GM18526 (cell line): ENCODE results near the gene ACAP2.

ENCODE experiments used
- POLR2A ChIP-seq: IDR thresholded peaks from 3 replicates; pipeline ENCODE4 v1.6.1; 2011; ENCODE audit not compliant: insufficient read length; ENCODE audit errors: extremely low read depth

The ACAP2 gene

DNA sequence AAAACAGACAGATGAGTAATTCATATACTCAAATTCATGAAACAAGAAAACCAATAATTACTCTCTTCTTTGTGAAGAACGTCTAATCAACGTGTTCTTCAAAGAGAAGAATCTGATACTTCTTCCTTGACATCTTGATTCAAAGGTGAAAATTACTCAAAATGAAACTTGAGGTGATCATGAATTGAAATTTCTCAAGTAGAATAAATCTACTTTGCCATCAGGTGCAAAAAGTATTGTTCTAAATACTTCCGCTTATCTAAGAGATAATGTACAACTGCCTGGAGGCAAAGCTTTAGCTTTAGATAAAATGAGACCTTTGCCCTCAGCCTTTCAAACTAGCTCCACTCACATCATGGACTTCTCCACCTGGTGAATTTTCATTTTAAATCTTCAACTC is 158.0 kb downstream of the ACAP2 start:
- no peak for TF ChIP-seq POLR2A

DNA sequence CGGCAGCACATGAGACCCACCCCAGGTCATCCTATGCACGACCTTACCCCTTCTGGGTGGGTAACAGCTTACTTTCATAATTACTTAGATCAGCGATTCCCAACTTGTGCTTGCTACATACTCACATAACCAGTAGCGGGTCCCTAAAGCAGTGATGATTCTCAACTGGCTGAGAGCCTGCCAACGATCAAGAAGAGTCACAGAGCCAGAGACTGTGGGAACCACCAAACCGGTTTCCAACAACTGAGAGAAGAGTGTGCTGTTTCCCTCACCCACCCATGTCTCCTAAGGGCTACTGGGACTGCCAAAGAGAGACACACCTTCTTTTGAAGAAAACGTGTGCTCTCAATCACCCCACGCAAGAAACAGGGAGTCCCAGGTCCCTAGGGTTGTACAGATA is 159.9 kb downstream of the ACAP2 start:
- TF ChIP-seq POLR2A: no peak

DNA sequence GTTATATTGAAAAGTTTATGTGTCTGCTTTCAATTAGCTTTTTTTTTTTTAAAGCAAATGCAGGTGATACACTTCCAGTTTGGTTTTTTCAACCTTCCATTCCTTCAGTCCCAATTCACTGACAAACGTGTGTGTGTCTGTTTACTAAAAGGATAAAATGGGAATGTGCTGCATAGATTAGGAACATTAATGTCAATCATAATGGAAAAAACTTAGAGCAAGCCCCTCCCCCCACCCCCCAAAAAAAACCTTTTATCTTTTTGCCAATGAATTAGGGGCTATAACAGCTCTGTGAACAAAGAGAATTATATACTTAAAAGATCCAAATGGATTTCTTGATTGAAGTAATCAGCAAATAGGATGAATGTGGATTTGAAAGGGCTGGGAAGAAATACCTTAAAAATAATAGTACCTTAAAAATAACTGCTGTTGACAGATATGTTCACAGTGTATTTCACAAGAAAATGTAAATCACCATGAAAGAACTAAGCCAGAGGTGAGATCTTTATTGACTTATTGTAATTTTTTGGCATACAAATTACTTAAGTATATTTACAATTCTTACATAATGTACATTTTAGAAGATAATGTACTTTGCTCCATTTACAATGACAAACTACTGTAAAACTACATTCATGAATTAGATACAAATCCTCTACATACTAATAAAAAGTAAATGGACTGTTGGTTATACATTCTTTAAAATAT is 168.4 kb downstream of the ACAP2 start:
- no peak for TF ChIP-seq POLR2A

DNA sequence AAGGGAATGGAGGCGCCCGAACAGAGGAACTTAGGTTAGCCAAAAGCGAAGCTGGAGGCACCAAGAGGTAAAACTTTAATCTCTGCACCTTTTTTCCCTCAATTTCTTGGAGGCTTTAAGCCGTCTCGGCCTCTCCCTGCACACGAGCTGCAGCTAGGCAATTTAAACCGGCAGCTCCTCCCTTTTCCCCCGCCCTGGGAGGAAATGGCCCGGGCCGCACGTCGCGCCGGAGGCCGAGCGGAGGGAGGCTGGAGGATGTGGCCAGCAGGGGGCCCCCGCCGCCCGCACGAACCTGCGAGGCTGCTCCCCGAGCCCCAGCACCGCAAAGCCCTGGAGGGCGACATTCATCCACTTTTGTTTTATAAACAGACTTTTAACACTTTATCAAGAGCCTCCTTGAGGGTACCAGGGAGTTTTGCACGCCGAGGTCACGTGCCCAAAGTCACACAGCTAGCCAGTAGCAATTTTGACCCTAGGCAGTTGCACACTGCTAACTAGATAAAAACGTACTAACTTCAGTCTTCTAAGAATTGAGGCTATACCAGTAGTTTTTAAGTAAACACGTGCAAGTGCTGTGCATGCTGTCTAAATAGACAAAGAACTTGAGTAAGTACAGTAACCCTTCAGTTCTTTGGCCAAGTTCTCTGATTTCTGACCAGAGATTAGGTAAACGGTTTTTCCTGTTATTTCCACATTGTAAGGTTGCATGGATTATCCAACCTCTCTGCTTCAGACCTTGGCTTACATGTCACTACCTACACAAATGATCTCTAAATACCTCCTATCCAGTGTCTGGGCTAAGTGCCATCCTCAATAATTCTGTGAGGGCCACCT is 171.2 kb downstream of the ACAP2 start:
- no peak for TF ChIP-seq POLR2A

DNA sequence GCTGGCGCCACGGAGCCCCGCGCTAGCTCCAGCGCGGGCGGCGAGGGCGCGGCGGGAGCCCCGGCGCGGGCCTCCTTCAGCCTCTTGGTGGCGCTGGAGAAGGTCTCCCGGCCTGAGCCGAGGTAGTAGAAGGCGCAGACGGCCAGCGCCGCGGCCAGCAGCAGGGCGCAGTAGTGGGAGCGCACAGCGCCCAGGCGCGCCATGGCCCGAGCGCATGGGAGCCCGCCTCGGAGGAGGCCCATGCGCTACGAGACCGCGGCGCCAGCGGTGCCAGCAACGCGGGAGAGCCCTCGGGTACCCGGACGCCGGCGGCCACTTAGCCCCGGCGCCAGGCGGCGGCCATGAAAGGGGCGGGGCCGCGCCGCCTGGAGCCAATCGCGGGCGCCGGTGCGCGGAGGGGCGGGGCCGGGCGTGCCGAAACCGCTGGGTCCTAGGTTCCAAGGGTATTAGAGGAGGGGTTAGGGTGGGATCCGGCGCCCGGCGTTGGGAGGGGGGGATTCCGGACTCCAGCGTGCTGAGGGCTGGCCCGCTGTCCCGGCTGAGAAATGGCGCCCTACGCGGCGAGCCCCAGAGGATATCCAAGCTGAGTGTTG is 171.9 kb downstream of the ACAP2 start, which contains the start of gene XXYLT1:
Gene XXYLT1 (minus strand): TSS at position 343 of the 593 bp plus-strand sequence. CDS start 101 bp downstream, at position 242.
- peak; percentile 73 for TF ChIP-seq POLR2A

DNA sequence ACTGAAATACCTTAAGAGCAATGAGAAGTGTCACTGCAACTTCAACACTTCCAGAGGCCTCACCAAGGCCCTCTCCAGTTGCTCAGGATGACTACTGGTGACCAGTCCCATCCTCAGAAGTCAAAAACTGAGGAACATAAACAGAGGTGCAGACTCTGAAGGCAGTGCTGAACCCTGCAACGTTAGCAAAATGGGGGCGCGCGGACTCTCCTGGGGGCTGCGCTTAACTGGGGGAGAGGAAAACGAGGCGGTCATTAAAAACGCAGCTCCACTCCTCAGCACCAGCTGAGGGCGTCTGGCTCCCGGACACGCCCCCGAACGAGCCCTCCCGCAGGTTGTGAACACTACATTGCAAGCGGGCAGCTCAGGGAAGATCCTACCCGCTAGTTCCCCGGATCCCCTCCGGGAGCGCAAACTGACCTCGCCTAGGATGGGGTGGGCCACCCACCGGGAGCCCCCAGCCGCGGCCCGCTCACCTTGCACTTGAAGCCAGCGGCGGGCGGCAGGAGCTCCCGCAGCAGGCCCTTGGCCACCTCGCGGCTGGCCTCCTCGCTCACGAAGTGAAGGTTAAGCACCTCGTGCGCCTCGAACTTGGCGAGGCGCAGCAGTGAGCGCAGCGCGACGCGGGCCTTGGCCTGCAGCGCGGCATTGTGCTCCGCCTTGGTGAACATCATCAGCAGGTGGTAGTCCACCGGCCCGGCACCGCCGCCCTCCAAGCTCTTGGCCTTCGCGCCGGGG is 172.6 kb downstream of the ACAP2 start:
- TF ChIP-seq POLR2A: no peak

DNA sequence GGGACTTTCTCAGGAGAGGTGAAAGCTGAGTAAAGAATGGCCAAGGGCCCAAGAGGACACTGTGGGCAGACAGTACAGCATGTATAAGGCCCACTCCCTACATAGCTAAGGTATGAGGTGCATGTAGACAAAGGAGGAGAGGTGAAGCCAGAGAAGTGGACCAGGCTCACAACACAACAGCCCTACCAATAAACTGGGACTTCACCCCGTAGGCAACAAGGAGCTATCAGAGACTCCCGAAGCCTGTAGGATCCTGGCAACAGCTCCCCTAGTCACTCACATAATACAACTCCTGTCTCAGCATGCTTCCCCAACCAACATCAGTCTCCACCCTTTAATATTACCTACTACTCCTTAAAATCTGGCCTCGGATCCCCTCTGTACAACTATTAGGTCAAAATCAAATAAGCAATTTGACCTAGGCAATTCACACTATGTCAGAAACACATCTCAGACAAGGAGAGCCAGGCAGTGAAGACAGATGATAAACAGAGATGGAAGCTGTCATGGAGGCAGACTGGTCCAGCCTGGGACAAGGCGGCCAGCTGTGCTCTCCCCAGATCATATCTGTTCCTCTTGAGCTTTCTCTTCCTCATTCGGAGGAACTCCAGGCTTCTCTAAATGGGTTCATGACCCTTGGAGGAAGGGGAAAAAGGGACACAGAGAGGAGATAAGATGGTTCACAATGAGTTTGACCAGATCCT is 173.3 kb downstream of the ACAP2 start:
- no peak for TF ChIP-seq POLR2A

DNA sequence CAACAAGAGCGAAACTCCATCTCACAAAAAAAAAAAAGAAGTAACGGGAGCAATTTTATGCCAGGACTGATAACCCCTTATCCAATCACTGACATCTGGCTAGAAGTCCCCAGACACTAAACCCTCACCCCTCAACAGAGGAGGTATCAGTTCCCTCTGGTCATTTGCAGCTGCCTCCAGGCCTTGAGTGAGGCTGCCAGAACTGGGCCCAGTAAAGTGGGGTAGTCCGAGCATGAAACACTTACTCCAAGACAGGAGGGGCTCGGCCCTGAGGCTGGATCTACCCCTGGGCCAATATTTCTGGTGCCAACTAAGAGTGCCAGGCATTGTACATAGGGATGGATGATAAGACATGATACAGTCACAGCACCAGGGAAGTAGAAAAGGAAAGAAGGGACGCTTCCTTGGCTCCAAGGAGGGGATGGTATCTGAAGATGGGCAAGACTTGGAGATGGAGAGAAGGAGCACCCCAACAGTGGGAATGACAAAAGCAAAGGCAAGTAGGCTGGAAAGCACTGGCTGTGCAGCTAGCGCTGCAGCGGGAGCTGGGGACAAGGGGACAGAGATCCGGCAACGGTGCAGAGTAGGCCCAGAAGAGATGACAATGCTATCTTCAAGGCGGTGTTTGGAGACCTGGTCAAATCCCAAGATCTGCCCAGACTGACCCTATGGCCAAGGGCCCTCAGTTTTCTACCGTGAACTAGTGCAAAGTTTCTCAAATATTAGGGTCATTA is 174.1 kb downstream of the ACAP2 start:
- no peak for TF ChIP-seq POLR2A

DNA sequence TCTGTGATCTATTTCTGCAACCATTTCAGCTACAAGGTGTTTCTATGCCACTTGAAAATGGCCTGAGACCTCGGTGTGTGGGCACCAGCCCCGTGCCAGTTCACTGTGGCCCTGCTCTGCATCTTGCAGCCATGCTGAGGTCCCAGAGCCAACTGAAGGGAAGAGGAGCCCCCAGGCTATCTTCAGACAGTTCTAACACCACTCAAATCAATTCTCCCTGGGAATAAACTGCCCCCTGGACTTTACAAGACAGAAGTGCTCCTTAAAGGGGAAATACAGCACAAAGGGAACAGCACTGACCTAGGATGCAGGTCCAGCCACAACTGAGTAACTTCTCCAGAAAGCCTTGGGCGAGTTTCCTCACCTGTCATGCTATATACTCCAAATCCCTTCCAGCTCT is 175.7 kb downstream of the ACAP2 start:
- TF ChIP-seq POLR2A: no peak

DNA sequence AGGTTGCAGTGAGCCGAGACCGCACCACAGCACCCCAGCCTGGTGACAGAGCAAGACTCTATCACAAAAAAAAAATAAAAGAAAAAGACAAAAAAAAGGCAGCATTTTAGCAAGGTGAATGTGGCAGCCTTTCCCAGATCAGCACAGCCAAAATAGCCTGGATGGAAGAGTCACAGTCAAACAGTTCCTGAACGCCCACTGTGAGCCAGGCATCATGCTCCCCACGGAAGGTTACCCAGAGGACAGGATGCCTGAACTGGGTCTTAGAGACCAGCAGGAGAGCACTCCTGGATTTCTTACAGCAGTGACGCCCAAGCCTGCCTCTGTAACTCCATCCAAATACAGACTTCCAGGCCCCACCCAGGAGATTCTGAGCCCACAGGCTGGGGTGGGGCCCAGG is 176.4 kb downstream of the ACAP2 start:
- no peak for TF ChIP-seq POLR2A

DNA sequence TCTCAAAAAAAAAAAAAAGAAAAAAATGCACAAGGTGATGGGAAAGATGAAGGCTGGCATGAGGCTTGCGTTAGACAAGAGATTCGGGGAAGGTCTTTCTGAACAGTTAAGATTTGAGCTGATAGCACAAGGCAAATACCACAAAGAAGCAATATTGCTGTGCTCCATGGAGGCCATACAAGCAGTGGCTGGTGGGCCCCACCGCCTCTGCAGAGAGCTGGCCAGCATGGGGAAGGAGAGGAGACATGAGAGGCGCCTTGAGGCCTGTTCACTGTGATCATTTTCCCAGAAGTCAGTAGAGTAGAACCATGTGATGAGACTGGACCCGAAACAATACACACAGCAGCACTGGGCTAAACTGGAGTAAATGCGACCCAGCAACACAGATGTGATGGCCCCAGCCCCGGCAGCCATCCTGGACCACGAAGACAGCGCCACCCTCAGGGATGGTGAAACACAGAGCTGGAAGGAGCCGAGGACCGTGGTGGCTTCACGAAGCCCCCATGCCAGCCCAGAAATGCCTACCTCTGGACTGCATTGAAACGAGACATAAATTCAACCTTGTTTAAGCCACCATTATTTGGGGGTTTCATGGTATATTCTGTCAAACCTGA is 177.3 kb downstream of the ACAP2 start:
- TF ChIP-seq POLR2A: no peak

DNA sequence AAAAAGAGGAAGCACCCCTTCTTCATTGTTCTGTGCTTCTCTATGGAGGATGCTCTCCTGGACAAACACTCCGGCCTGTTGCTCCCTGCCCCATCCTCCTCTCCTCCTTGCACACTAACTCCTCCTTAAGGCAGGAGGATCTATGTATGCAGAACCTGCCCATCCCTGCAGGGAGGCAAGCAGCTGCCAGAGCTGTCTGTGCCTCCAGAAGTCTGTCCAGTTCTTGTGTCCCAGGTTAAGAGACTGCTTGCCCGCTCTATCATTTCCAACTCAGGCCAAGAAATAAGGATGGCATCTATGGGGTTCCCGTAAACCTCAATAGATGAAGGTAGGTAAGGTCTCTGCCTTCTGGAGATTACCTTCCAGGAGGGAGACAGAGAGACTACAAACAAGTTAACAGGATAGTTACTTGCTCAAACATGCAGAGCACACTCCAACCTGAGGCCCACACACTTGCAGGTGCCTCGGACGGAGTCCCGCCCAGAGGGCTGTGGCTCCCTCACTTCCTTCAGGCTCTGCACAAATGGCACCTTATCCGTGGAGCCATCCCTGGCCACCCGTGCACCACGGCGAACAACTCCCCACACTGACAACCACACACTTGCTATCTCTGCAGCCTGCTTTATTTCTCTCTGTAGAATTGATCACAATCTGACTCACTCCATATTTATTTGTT is 178.8 kb downstream of the ACAP2 start:
- no peak for TF ChIP-seq POLR2A

DNA sequence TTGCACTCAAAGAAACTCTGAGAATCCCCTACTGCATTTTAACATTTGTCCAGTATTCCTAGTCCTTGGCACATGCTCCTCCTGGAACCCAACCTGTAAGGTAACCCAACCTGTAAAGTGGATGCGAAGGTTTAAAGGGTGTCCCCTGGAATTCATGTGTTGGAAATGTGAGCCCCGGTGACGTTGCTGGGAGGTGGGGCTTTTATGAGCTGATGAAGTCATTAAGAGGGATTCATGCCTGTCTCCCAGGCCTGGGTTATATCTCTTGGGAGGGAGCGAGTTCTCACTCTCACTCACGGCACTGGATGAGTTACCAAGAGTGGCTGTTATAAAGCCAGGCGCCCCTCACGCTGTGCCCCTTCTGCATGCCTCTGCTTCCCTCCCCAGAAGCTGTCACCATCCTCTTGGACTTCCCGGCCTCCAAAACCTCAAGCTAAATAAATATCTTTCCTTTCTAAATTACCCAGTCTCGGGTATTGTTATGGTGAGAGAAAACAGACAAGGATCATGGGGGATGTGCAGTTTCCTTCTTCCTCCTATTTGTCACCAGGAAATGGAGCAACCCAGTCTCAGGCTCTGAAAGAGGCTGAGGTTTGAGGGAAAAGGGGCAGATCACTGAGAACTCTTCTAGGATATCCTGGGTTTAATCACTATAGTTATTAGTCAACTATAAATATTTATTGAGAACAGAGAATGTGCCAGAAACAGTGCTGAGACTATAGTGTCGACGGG is 179.5 kb downstream of the ACAP2 start:
- TF ChIP-seq POLR2A: no peak

DNA sequence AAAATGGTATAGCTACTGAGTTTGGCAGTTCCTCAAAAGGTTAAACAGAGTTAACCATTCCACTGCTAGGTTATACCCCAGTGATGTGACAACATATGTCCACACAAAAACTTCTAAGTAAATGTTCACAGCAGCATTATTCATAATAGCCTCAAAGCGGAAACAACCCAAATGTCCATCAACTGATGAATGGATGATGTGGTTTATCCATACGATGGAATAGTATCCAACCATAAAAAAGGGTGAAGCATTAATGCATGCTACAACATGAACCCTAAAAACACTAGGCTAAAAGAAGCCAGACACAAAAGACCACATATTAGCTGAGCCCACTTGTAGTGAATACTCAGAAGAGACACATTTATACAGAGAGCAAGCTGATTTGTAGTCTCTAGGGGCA is 180.9 kb downstream of the ACAP2 start:
- TF ChIP-seq POLR2A: no peak
